ENCODE data around the gene DBET.

DNA sequence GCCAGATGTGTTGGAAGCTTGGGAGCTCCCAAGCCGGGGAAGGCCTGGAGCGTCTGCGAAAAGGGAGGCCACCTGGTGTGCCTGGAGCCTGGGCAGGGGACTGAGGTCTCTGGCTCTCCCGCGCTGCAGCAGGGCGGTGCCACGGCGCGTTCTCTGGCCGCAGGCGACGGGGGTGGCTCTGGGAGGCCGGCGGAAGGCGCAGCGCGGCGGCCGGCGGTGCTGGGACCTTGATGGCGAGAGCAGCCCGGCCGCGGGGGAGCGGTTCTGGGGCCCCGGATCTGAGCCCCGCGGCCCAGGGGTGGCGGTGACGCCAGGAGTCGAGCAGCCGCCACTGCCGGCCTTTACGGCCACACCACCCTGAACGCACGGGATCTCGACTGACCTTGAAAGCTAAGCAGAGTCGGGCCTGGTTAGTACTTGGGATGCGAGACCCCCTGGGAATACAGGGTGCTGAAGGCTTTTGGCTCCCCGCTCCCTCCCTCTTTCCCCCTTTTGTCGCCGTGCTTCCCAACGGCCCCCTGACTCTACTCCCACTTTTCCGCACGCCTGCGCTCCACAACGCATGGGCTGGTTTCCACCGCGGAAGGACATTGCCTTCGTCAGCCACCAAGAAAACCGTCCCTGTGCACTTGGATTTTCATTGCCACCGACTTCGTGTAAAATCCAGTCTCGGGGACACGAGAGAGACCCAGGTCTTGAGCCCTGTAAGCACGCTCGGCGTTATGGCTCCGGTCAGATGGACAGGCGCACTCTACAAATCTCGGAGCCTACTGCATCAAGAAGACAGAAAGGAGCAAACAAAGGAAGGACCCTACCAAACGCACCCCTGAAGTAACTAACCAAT lies 46.7 kb upstream of the DBET start:
- no peak for TF ChIP-seq TAF1 (CRISPR knock-in tag; IDR thresholded peaks at IDR 0.05)
- no peak for TF ChIP-seq YEATS2 (CRISPR knock-in tag; IDR thresholded peaks at IDR 0.05; ENCODE audit: borderline replicate concordance)
- TF ChIP-seq ZSCAN12 (CRISPR knock-in tag; IDR thresholded peaks at IDR 0.05), result no peak
- no peak for TF ChIP-seq FOXP1 (IDR thresholded peaks at IDR 0.05)
- no peak for TF ChIP-seq FOXP1 (CRISPR knock-in tag; IDR thresholded peaks at IDR 0.05)
- TF ChIP-seq POLR2A (IDR thresholded peaks at IDR 0.05; ENCODE audit: insufficient read depth in 1 of 2, low read depth in 2 of 2, low read length in 2 of 2), result no peak
- TF ChIP-seq, protein P1, sequence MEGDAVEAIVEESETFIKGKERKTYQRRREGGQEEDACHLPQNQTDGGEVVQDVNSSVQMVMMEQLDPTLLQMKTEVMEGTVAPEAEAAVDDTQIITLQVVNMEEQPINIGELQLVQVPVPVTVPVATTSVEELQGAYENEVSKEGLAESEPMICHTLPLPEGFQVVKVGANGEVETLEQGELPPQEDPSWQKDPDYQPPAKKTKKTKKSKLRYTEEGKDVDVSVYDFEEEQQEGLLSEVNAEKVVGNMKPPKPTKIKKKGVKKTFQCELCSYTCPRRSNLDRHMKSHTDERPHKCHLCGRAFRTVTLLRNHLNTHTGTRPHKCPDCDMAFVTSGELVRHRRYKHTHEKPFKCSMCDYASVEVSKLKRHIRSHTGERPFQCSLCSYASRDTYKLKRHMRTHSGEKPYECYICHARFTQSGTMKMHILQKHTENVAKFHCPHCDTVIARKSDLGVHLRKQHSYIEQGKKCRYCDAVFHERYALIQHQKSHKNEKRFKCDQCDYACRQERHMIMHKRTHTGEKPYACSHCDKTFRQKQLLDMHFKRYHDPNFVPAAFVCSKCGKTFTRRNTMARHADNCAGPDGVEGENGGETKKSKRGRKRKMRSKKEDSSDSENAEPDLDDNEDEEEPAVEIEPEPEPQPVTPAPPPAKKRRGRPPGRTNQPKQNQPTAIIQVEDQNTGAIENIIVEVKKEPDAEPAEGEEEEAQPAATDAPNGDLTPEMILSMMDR (CRISPR knock-in tag; IDR thresholded peaks at IDR 0.05), result no peak
- no peak for TF ChIP-seq ZNF614 (CRISPR knock-in tag; IDR thresholded peaks at IDR 0.05; ENCODE audit: borderline replicate concordance)

Measured in HepG2 (cell line).